Ecto neural progenitor cell (in vitro differentiated cells): ENCODE data around the gene COQ2.

ENCODE experiments used
- DNase-seq: peaks from one replicate; pipeline ENCODE4 v3.0.0-alpha.2; 2018; ENCODE audit warnings: low spot score

The COQ2 gene

DNA sequence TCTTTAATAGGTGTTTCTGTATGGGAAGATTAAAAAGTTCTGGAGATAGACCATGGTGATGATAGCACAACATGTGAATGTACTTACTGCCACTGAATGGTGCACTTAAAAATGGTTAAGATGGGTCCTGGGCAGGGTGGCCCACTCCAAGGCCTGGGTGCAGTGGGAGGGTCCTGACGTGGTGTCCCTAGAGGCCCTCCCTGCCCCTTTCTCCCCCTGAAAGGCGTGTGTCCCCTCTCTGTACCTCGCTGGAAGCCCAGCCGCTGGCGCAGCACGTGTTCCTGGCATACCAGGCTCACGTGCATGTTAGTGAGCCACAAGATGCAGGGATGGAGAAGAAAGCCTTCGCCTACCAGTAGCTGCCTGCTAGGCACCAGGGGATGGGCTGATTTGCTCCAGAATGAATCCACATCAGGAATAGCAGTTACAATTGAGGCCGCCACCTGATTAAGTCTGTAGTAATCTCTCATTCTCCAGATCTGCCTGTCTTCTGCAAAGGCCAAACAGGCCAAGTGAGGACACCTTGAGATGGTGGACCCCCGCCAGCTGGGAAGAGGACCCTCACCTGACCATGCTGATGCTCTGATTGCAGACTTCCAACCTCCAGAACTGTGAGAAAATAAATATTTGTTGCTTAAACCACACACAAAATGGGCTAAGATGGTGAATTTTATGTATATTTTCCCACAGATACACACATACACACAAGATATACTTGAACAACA, 67.5 kb downstream of the COQ2 start:
- DNase-seq, result no peak

DNA sequence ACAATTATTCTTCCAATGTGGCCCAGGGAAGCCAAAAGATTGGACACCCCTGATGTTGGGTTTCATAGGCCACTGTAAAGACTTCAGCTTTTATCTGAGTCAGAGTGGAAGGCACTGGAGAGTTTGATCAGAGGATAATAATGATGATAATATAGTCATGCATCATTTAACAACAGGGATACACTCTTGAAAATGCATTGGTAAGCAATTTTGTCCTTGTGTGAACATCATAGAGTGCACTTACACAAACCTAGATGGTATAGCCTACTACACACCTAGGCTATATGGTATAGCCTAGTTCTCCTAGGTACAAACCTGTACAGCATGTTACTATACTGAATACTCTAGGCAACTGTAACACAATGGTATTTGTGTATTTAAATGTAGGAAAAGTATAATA, 70.5 kb downstream of the COQ2 start:
- no peak for DNase-seq
